PC-3 (cell line): ENCODE measurements around the gene EXOC6B. TPM values are rescaled to one million over a fixed set of nuclear protein-coding genes. Genes with fewer than 3 reads are reported as not detected.

Experiments
- ATAC-seq: fragments of 200-7000 bp; cut with Tn5 transposase; 2 replicates; pipeline ENCODE4 v1.9.1; 2020; ENCODE audit warnings: mild to moderate bottlenecking, moderate library complexity
- BruUV-seq: library from RNA; stranded (reverse); fragments of 400-500 nt; replicated peaks from 2 replicates; lab custom pipeline; 2021; lab: Mats Ljungman, UMichigan
- CTCF ChIA-PET: fragments of 300-600 bp; sonication (Branson Sonifier 250); formaldehyde crosslinking; loops from one replicate; lab custom pipeline; 2022; ENCODE audit warnings: antibody characterized with exemption; lab: Charles Lee
- POLR2A ChIA-PET: fragments of 300-600 bp; sonication (Branson Sonifier 250); formaldehyde crosslinking; loops from one replicate; lab custom pipeline; 2022; ENCODE audit warnings: antibody characterized with exemption; ENCODE audit not compliant: unreplicated experiment; lab: Charles Lee
- DNase-seq: peaks from one replicate; pipeline ENCODE4 v3.0.0-alpha.2; 2015
- H2AFZ ChIP-seq: fragments of 300-600 bp; sonication (generic); 2 replicates; pipeline ENCODE4 v1.6.0; 2016; ENCODE audit warnings: antibody characterized with exemption, low read length
- H3F3A ChIP-seq: fragments of 300-600 bp; sonication (generic); one replicate; pipeline ENCODE4 v1.6.0; 2017; ENCODE audit warnings: antibody characterized with exemption, low read length, control low read depth, mild to moderate bottlenecking; ENCODE audit not compliant: unreplicated experiment
- H3K27ac ChIP-seq: fragments of 300-600 bp; sonication (generic); 2 replicates; pipeline ENCODE4 v1.5.1; 2016; ENCODE audit warnings: mild to moderate bottlenecking, low read length
- H3K27me3 ChIP-seq: fragments of 300-600 bp; sonication (generic); 2 replicates; pipeline ENCODE4 v1.6.1; 2016; ENCODE audit warnings: low read length, mixed read lengths
- H3K36me3 ChIP-seq: fragments of 300-600 bp; sonication (generic); 2 replicates; pipeline ENCODE4 v1.6.1; 2016; ENCODE audit warnings: low read depth, mixed run types, low read length, mixed read lengths
- H3K4me1 ChIP-seq: fragments of 300-600 bp; sonication (generic); 2 replicates; pipeline ENCODE4 v1.5.1; 2016; ENCODE audit warnings: low read length; ENCODE audit not compliant: insufficient read depth
- H3K4me2 ChIP-seq: fragments of 300-600 bp; sonication (generic); 2 replicates; pipeline ENCODE4 v1.6.0; 2016; ENCODE audit warnings: low read length
- H3K4me3 ChIP-seq: fragments of 300-600 bp; sonication (generic); 2 replicates; pipeline ENCODE4 v1.5.1; 2016; ENCODE audit warnings: mild to moderate bottlenecking, low read length, mixed read lengths
- H3K79me2 ChIP-seq: fragments of 300-600 bp; sonication (generic); 2 replicates; pipeline ENCODE4 v1.6.1; 2017; ENCODE audit warnings: low read length, mixed read lengths
- H3K9ac ChIP-seq: fragments of 300-600 bp; sonication (generic); 2 replicates; pipeline ENCODE4 v1.6.0; 2016; ENCODE audit warnings: mild to moderate bottlenecking, low read length
- H3K9me2 ChIP-seq: fragments of 300-600 bp; sonication (generic); replicated peaks from 2 replicates; pipeline ENCODE4 v1.6.1; 2016; ENCODE audit warnings: mixed run types, low read length, mixed read lengths
- H3K9me3 ChIP-seq: fragments of 300-600 bp; sonication (generic); 2 replicates; pipeline ENCODE4 v1.6.1; 2016; ENCODE audit warnings: low read length, mixed read lengths
- H4K20me1 ChIP-seq: fragments of 300-600 bp; sonication (generic); 2 replicates; pipeline ENCODE4 v1.6.1; 2016; ENCODE audit warnings: low read length, mixed read lengths
- EZH2 ChIP-seq: fragments of 300-600 bp; sonication (generic); IDR thresholded peaks from one replicate; pipeline ENCODE4 v1.6.1; 2017; ENCODE audit warnings: antibody characterized with exemption, mild to moderate bottlenecking, low read length; ENCODE audit not compliant: unreplicated experiment
- EZH2phosphoT487 ChIP-seq: fragments of 300-600 bp; sonication (generic); IDR thresholded peaks from 2 replicates; pipeline ENCODE4 v1.6.1; 2018; ENCODE audit warnings: mild to moderate bottlenecking, antibody characterized with exemption, low read length, borderline replicate concordance
- intact Hi-C: fragments of 100-400 bp; cut with micrococcal nuclease; formaldehyde crosslinking; loops from 2 replicates; pipeline ENCODE4 v1.9.0; 2023
- total RNA-seq: library from RNA; depleted of rRNA; stranded (reverse); fragments of >200 nt; gene quantifications from 2 replicates; pipeline ENCODE4 v1.2.3, GENCODE V29; 2014
- TF ChIP-seq, protein P1 (sequence below): fragments of 300-600 bp; sonication (generic); conservative IDR thresholded peaks from 2 replicates; pipeline ENCODE4 v1.5.1; 2017; ENCODE audit warnings: antibody characterized with exemption, low read depth, mild to moderate bottlenecking, low read length

Gene EXOC6B
- total RNA-seq, 1 experiment from 2014 or later = 13.9 TPM

- no peaks in the 10 kb centered on the region for H3K79me2 ChIP-seq
- H3K9ac ChIP-seq = no peak overlapping the region
- intact Hi-C loops = loop anchor here (1.0 to 5.0 kb wide), 8 partner anchors 216 to 605 kb away; no protein-coding TSS in a partner anchor
- no TSS peak for BruUV-seq
- no peak overlapping the region for H3K27ac ChIP-seq
- H3K9me2 ChIP-seq = no peaks in the 10 kb centered on the region
- peaks cover 24% of the 10 kb centered on the region for H3K4me1 ChIP-seq
- no peaks in the 10 kb centered on the region for H3K36me3 ChIP-seq
- ATAC-seq (peak; percentile 80), DNase-seq (peak; percentile 93)
- no peaks in the 10 kb centered on the region for H4K20me1 ChIP-seq
- POLR2A ChIA-PET = no interaction called here
- H3K4me2 ChIP-seq = peak overlapping the region; percentile 83
- H3K4me3 ChIP-seq = peak overlapping the region; percentile 74
- peak overlapping the region; percentile 75 for H2AFZ ChIP-seq
- no peaks in the 10 kb centered on the region for H3K9me3 ChIP-seq
- TF ChIP-seq, protein P1, sequence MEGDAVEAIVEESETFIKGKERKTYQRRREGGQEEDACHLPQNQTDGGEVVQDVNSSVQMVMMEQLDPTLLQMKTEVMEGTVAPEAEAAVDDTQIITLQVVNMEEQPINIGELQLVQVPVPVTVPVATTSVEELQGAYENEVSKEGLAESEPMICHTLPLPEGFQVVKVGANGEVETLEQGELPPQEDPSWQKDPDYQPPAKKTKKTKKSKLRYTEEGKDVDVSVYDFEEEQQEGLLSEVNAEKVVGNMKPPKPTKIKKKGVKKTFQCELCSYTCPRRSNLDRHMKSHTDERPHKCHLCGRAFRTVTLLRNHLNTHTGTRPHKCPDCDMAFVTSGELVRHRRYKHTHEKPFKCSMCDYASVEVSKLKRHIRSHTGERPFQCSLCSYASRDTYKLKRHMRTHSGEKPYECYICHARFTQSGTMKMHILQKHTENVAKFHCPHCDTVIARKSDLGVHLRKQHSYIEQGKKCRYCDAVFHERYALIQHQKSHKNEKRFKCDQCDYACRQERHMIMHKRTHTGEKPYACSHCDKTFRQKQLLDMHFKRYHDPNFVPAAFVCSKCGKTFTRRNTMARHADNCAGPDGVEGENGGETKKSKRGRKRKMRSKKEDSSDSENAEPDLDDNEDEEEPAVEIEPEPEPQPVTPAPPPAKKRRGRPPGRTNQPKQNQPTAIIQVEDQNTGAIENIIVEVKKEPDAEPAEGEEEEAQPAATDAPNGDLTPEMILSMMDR = peak; percentile 81
- TF ChIP-seq EZH2phosphoT487 = no peak
- H3F3A ChIP-seq = no peaks in the 10 kb centered on the region
- H3K27me3 ChIP-seq = peaks cover 29% of the 10 kb centered on the region
- CTCF ChIA-PET = interaction anchor here (0.5 to 1.7 kb wide), 13 partner anchors 14 to 604 kb away, joined by 3 to 47 read pairs (median 4); no protein-coding TSS in a partner anchor
These were observed 675.5 kb downstream of the EXOC6B start for GRCh38 chr2:72150157-72150860.

GRCh38 chr2:72149556-72150156 is 676.2 kb downstream of the EXOC6B start:
- Histone ChIP-seq H3K9ac (no peak overlapping the region), H3K79me2 (no peaks in the 10 kb centered on the region), H3K27ac (no peak overlapping the region), H3K4me1 (peaks cover 24% of the 10 kb centered on the region), H3F3A (no peaks in the 10 kb centered on the region), H3K27me3 (peaks cover 29% of the 10 kb centered on the region), H3K36me3 (no peaks in the 10 kb centered on the region), H3K9me2 (no peaks in the 10 kb centered on the region), H3K4me3 (peak overlapping the region; percentile 74), H4K20me1 (no peaks in the 10 kb centered on the region), H3K4me2 (peak overlapping the region; percentile 83), H3K9me3 (no peaks in the 10 kb centered on the region), H2AFZ (peak overlapping the region; percentile 75)
- no TSS peak for BruUV-seq
- intact Hi-C loops = loop anchor here (1.0 to 5.0 kb wide), 8 partner anchors 215 to 604 kb away; no protein-coding TSS in a partner anchor
- peak; percentile 13 for ATAC-seq
- TF ChIP-seq EZH2phosphoT487 (peak; percentile 71; the same call in 1 of the 2 replicates), EZH2 (no peak)
- no peak for DNase-seq
- CTCF ChIA-PET = interaction anchor here (0.6 to 1.7 kb wide), 12 partner anchors 15 to 603 kb away, joined by 3 to 47 read pairs (median 4); no protein-coding TSS in a partner anchor
- POLR2A ChIA-PET = no interaction called here

DNA sequence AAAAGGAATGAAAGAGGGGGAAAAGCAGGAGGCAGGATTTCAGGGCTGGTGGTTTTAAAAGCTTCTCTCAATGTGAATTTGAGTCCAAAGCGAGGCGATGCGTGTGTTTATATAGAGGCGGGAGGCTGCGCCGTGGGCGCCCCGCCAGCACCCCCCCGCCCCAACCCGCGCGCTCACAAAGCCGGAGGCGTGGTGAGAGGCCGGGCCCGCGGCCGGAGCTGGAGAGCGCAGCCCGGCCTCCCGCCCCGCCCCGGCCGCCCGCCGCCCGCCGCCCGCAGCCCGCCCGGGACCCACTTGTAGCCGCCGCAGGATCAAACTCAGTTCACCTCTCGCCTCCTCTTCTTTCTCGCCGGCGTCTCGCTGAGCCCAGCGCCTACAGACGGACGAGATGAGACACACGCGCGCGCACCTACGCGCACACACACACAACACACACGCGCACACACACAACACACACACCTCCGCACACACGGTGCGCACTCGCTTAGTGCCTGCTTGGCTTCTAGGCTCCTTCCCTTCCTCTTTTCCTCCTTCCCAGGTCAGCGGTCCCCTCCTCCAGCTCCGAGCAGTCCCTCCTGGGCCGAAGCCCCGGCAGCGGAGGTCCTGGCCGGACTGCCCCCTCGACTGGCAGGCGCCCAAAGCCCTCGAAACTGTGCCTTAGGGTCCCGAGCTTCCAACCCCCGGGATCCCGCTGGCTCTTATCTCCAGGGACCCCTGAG is 676.8 kb downstream of the EXOC6B start:
- POLR2A ChIA-PET = interaction anchor here (0.6 kb wide), 1 partner anchor 34 kb away, joined by 8 read pairs; no protein-coding TSS in a partner anchor
- peak; percentile 40 for DNase-seq
- no TSS peak for BruUV-seq
- Histone ChIP-seq H3K9me3 (no peaks in the 10 kb centered on the region), H3K9ac (no peak overlapping the region), H3K9me2 (no peaks in the 10 kb centered on the region), H3K27ac (no peak overlapping the region), H4K20me1 (no peaks in the 10 kb centered on the region), H3K4me3 (peak overlapping the region; percentile 74), H3K27me3 (peaks cover 29% of the 10 kb centered on the region), H3K4me2 (peak overlapping the region; percentile 83), H3K36me3 (no peaks in the 10 kb centered on the region), H3K79me2 (no peaks in the 10 kb centered on the region), H3F3A (no peaks in the 10 kb centered on the region), H3K4me1 (peaks cover 24% of the 10 kb centered on the region), H2AFZ (peak overlapping the region; percentile 75)
- intact Hi-C loops = no loop called here
- peak; percentile 9 for ATAC-seq
- TF ChIP-seq EZH2 = no peak
- no peak for TF ChIP-seq EZH2phosphoT487
- TF ChIP-seq, protein P1 = no peak
- CTCF ChIA-PET = interaction anchor here (0.7 kb wide), 1 partner anchor 225 kb away, joined by 3 read pairs; no protein-coding TSS in a partner anchor
